ENCODE data around the gene C19orf38.
"Not testable (repeated sequence)": the region's sequence is repeated elsewhere in the genome, so short reads cannot be mapped to it uniquely, and the experiment has no call there.

The C19orf38 gene

DNA sequence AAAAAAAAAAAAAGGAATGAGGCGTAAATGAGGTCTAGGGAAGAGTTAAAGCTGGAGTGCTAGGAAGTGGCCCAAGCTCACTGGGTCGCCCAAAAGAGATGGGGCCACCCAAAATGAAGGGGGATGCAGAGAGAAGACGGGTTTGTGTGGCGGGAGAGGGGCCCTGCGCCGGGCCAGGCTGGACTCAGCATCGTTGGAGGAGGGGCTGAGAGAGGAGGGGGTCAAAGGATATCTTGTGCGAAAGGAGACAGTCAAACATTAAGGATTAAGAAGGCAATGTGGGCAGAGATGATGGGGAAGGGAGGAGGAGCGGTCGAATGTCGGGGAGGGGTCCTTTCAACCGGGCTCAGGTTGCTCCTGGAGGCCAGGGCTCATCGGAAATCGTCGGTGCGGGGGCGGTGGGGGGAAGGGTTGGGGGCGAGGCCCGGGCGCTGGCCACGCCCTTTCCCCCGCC lies 22.3 kb downstream of the C19orf38 start:
- TF ChIP-seq GATA1 (IDR thresholded peaks at IDR 0.05; ENCODE audit: low read depth, low read length), result no peak
- no peak for TF ChIP-seq POLR2A (IDR thresholded peaks at IDR 0.05; ENCODE audit: low read length)
- DNase-seq, result no peak

GRCh38 chr19:10870955-10871603 lies 22.9 kb downstream of the C19orf38 start, which contains the start of gene CARM1:
TSS of gene CARM1 (plus strand) at chr19:10871553. CDS start at chr19:10871703, 150 bp downstream.
- no peak for TF ChIP-seq POLR2A (IDR thresholded peaks at IDR 0.05; ENCODE audit: low read length)
- TF ChIP-seq GATA1 (IDR thresholded peaks at IDR 0.05; ENCODE audit: low read depth, low read length), result no peak
- DNase-seq, result peak; percentile 99 to 100

DNA sequence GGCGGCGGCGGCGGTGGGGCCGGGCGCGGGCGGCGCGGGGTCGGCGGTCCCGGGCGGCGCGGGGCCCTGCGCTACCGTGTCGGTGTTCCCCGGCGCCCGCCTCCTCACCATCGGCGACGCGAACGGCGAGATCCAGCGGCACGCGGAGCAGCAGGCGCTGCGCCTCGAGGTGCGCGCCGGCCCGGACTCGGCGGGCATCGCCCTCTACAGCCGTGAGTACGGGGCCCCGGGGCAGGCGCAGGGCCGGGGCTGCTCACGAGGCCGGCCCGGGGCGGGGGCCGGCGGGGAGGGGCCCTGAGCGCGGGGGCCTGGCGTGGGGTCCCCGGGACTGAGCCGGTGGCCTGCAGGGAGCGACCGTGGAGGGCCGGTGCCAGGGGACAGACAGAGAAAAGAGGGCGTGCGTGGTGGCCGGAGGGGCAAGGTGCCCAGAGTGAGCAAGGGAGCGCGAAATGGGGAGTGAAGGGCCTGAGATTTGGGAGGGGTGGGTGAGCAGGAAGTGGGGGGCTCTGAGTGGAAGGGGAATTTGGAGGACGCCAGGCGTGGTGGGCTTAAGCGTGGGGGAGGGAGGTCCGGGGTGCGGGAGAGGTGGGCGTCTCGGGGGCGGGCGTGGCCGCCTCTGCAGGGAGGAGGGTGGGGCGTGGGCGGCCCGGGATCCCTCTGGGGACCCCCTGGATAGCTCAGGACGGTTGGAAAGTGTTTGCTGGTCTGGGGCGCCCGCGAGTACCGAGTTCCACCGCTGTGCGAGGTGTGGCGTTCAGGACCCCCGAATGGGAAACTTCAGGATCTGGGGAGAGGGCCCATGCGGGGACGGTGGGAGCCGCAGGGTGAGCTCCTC lies 23.7 kb downstream of the C19orf38 start:
- DNase-seq, result peak; percentile 62 to 76

GRCh38 chr19:10872546-10873107 lies 24.4 kb downstream of the C19orf38 start:
- DNase-seq, result no peak
- no peak for TF ChIP-seq GATA1 (IDR thresholded peaks at IDR 0.05; ENCODE audit: low read depth, low read length)
- no peak for TF ChIP-seq POLR2A (IDR thresholded peaks at IDR 0.05; ENCODE audit: low read length)

More for the DNA sequence above, 23.7 kb downstream of the C19orf38 start:
- no peak for TF ChIP-seq POLR2A (IDR thresholded peaks at IDR 0.05; ENCODE audit: low read length)
- no peak for TF ChIP-seq GATA1 (IDR thresholded peaks at IDR 0.05; ENCODE audit: low read depth, low read length)

DNA sequence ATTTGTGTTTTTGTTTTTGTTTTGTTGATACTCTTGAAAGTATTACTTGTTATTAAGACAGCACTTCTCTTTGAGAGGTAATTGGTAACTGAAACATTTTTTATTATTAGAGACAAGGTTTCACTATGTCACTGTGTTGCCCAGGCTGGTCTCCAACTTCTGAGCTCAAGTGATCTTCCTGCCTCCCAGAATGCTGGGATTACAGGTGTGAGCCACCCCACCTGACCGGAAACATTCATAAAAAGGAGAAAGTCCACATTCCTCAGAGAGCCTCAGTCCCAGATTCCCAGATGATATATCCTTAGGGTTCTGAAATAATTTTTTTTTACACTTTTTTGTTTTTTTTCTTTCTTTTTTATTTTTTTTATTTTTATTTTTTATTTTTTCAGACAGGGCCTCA lies 25.8 kb downstream of the C19orf38 start:
- no peak for DNase-seq
- no peak for TF ChIP-seq POLR2A (IDR thresholded peaks at IDR 0.05; ENCODE audit: low read length)
- TF ChIP-seq GATA1 (IDR thresholded peaks at IDR 0.05; ENCODE audit: low read depth, low read length), result no peak

DNA sequence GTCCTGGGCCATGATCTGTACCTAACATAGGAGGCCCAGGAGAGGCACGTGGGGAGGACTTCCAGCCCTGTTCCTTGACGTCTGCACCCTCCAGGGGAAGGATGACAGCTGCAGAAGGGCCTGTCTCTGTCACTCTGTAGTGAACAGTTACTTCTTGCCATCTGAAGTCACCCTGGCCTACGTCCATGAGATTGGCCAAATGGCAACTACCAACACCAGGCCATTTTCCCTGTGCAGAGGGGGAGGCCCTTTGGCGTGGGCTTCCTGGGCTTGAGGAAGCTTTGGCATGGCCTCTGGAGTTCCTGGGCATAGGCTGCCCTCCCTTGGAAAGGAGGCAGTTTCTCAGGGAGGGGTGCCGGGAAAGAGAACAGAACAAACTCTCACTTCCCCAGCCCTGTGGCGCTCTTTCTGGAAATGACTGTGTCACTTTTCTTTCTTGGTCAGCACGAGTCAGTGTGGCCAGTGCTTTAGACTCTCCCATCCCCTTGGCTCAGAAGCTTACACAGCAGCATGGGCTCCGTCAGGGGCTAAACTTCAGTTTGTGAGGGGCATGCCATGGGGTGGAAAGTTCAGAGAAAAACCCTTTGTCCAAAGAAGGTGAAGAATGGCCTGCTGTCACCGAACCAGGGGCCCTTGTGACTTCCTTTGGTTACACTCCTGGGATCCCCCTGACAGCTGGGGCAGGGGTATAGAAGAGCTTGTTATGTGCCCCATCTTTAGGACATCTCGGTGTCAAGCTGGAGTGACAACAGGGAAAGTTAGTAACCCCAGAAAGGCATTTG lies 28.4 kb downstream of the C19orf38 start:
- DNase-seq, result no peak
- TF ChIP-seq GATA1 (IDR thresholded peaks at IDR 0.05; ENCODE audit: low read depth, low read length) (no peak), POLR2A (IDR thresholded peaks at IDR 0.05; ENCODE audit: low read length) (no peak)

GRCh38 chr19:10877608-10878007 lies 29.4 kb downstream of the C19orf38 start:
- DNase-seq, result not testable (repeated sequence)

DNA sequence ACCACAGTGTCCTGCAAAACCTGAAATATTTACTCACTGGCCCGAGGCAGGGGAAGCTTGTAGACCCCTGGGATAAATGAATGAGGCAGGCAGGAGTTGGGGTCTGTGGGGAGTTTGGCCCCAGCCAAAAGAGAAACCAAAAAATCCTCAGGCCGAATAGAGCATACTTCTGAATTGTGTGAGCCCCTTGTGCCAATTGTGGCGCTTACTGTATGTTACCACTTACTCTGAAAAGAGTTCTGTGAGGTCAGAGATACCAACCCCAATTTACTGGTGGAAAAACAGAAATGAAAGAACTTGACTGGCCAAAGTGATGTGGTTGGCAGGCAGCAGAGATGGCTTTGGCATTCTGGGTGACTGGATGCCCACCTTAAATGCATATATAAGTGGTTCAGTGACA lies 30.0 kb downstream of the C19orf38 start:
- TF ChIP-seq POLR2A (IDR thresholded peaks at IDR 0.05; ENCODE audit: low read length) (no peak), GATA1 (IDR thresholded peaks at IDR 0.05; ENCODE audit: low read depth, low read length) (no peak)
- DNase-seq, result no peak

DNA sequence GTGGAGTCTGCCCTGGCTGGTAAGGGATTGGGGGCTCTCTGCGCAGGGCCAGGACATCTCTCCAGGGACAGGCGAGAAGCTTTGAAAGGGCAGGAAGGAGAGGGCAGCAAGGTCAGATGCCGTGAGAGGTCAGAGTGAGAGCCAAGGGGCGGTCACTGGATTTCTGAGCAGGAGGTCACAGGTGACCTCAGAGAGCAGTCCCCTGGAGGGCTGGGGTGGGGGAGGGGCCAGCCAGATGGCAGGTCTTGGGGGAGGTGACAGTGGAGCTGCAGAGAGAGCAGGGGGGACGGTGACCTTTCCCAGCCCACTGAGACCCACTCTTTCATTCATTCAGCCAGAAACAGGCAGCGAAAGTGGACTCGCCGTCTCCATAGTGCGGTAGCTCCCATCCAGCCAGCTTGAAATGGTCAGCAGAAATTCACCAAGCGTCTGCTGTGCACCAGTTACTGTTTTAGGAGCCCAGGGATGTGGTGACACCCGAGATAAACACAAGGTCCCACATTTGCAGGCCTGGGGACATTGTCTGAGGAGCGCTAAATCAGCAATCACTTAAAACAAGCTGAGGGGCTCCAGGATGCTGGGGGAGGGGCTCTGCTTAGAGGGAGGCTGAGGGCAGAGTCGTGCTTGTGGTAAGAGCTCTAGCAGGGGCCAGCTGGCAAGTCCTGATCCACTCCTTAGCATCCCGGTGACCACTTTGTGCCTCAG lies 33.3 kb downstream of the C19orf38 start:
- no peak for DNase-seq
- no peak for TF ChIP-seq GATA1 (IDR thresholded peaks at IDR 0.05; ENCODE audit: low read depth, low read length)
- TF ChIP-seq POLR2A (IDR thresholded peaks at IDR 0.05; ENCODE audit: low read length), result no peak

- DNase-seq, result no peak
- TF ChIP-seq GATA1 (IDR thresholded peaks at IDR 0.05; ENCODE audit: low read depth, low read length), result no peak
- no peak for TF ChIP-seq POLR2A (IDR thresholded peaks at IDR 0.05; ENCODE audit: low read length)
Observed at GRCh38 chr19:10882108-10882457, 33.9 kb downstream of the C19orf38 start.

DNA sequence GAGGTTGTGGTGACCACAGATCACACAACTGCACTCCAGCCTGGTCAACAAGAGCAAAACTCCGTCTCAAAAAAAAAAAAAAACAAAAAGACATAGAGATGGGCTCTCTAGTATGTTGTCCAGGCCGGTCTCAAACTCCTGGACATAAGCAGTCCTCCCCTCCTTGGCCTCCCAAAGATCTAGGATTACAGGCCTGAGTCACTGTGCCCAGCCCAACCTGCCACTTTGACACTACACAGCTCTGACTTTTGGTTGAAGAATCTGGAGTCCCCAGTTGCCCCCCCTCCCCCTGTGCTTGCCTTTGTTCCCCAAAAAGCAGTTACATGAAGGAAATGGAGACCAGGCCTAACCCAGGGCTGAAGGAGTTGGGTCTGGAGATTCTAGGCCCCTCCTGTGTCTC lies 36.1 kb downstream of the C19orf38 start:
- TF ChIP-seq GATA1 (IDR thresholded peaks at IDR 0.05; ENCODE audit: low read depth, low read length), result no peak
- no peak for TF ChIP-seq POLR2A (IDR thresholded peaks at IDR 0.05; ENCODE audit: low read length)
- peak; percentile 40 to 55 for DNase-seq

DNA sequence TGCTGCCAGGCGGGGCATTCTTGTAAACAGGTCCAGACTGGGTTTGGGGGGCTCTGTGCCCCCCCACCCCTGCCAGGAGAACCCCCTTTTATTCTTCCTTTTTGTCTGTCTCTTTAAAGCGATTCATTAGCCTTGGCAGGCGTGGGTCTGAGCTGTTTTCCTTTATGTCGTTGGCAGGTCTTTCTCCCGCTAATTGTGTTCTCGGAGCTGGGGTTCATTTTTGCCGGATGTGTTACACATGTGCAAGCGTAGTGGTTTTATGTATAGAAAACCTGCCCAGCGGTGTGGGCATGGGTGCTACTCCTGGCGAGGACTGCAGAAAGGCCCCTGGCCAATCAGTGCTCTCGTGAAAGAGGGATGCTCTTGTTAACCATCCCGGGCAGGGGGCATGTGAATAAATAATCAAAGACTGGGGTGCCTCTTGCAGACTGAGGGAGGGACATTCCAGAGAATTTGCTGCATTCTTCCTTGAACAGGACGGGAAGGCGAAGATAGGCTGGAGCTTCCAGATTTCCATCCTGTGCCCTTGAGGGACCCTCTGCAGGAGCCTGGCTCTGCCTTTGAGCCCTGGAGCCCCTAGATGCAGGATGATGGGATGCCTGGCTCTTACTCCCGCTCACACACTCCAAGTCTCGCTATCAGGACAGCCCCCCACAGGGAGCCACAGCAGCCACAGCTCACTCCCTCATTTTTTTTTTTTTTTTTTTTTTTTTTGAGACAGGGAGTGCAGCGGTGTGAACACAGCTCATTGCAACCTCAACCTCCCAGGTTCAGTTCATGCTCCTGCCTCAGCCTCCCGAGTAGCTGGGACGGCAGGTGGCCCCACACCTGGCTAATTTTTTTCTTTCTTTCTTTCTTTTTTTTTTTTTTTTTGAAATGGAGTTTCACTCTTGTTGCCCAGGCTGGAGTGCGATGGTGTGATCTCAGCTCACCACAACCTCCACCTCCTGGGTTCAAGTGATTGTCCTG lies 37.3 kb downstream of the C19orf38 start:
- DNase-seq, result no peak
- TF ChIP-seq GATA1 (IDR thresholded peaks at IDR 0.05; ENCODE audit: low read depth, low read length) (no peak), POLR2A (IDR thresholded peaks at IDR 0.05; ENCODE audit: low read length) (no peak)
